HG03558 (cell line): ENCODE measurements around the gene HSPD1.

ENCODE experiments used
- ATAC-seq: cut with Tn5 transposase; IDR thresholded peaks from one replicate; pipeline ENCODE4 v1.9.1; 2021; ENCODE audit warnings: moderate number of reproducible peaks; ENCODE audit not compliant: unreplicated experiment; ENCODE audit errors: extremely low read depth

The HSPD1 gene

DNA sequence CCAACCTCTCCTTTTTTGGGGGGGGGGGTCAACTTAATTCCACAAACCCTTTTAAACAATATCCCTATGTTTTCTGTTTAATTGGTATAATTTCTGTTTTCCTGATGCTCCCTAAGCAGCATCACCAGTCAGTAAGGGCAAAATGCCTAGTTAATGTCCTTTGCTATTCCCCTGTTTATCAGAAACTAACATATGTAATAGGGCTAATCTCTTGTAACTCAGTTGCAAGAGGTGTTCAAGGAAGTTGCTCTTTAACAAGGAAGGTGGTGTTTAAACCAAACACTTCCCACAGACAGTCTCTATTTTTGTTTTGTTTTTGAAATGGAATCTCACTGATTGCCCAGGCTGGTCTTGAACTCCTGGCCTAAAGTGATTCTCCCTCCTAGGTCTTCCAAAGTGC lies 52.8 kb downstream of the HSPD1 start:
- no peak for ATAC-seq

DNA sequence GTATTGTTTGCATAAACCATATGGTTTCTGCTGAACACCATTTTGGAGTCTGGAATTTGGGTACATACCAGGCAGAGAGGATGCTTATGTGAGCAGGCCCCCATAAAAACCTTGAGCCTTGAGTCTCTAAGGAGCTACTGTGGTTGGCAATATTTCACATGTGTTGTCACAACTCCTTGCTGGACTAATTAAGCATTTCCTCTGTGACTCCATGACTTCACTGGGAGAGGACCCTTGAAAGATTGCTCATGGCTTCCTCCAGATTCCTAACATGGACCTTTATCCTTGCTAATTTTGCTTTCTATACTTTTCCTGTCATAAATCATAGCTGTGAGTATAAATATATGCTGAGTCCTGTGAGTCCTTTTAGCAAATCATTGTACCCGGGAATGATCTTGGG lies 53.9 kb downstream of the HSPD1 start:
- no peak for ATAC-seq

DNA sequence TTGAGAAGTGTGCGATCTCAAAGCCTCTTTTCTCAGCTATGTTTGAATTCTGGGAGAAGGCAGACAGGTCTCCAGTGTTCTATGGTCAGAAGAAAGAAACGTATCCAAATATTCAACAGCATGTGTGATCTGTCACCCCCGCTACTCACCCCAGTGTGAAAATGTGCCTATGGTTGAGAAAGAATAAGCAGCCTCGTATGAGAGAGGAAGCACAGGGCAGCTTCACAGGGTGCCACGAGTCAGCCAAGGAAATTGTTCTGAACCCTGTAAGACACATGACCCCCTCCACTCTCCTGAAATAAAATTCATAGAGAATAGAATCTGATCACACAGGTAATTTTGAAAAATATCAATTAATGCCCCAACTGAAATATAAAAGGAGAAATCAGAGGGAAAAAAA lies 56.8 kb downstream of the HSPD1 start:
- no peak for ATAC-seq

DNA sequence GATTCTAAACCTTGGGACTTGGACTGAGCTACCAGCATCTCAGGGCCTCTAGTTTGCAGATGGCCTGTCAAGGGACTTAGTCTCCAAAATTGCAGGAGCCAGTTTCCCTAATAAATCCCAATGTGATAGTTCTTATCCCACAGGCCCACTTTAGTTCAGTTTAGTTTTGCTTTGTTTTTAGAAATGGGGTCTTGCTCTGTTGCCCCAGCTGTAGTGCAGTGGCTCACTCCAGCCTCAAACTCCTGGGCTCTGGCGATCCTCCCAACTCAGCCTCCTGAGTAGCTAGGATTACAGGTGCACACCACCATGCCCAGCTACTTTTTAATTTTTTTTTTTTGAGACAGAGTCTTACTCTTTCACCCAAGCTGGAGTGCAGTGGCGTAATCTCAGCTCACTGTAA lies 62.3 kb downstream of the HSPD1 start:
- ATAC-seq, result no peak
